ENCODE measurements around the gene HHIPL2. TPM values are rescaled to one million over a fixed set of nuclear protein-coding genes. Genes with fewer than 3 reads are reported as not detected.

Gene HHIPL2
- total and polyA plus RNA-seq, 2 experiments from 2014 or later: 0.52 TPM; not detected in 1

DNA sequence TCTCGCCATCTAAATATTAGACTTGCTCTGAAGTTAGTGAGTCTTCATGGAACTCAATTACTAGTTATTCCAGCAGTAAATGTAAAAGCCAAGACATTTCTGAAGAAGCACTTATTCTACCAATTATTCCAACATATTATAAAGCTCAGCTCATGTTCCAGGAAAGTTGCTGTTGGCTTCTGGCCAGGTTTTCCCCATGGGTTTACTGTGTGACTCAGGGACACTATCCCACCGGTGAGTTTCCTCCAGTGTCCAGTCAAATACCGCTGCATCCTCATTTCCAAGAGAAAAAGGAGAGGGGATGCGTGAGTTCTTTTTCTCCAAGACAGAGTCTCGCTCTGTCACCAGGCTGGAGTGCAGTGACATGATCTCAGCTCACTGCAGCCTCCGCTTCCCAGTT lies 9.2 kb upstream of the HHIPL2 start:
- H3K4me1 Mint-ChIP-seq: no peaks in the 10 kb centered on the region
- H3K36me3 Mint-ChIP-seq (ENCODE audit: low read depth): peaks cover 15% of the 10 kb centered on the region
- no peak for DNase-seq (ENCODE audit: low spot score)
- H3K9me2 ChIP-seq (ENCODE audit: insufficient read depth): no peaks in the 10 kb centered on the region
- no peaks in the 10 kb centered on the region for H3K4me1 ChIP-seq (ENCODE audit: insufficient read depth)
- no peaks in the 10 kb centered on the region for H3K9me3 Mint-ChIP-seq
- H3K27me3 ChIP-seq (ENCODE audit: insufficient read depth): no peaks in the 10 kb centered on the region
- H2AFZ ChIP-seq: no peak overlapping the region
- no peak overlapping the region for H3K27ac ChIP-seq (ENCODE audit: low read depth)
- no peaks in the 10 kb centered on the region for H3K27me3 Mint-ChIP-seq (ENCODE audit: insufficient read depth, low read depth, poor library complexity)
- H3K4me2 ChIP-seq: no peak overlapping the region
- H3K79me2 ChIP-seq (replicated peaks; ENCODE audit: insufficient read depth): no peaks in the 10 kb centered on the region
- no peak for ATAC-seq
- no peak overlapping the region for H3K27ac Mint-ChIP-seq
- no peaks in the 10 kb centered on the region for H3F3A ChIP-seq (replicated peaks; ENCODE audit: low read depth)
- no peak for TF ChIP-seq CREB1 (CRISPR knock-in tag; IDR thresholded peaks at IDR 0.05; ENCODE audit: low read depth)
- no peak overlapping the region for H3K4me3 ChIP-seq
- no peak overlapping the region for H3K4me3 Mint-ChIP-seq
- no peaks in the 10 kb centered on the region for H4K20me1 ChIP-seq (replicated peaks; ENCODE audit: insufficient read depth)
- H3K36me3 ChIP-seq (ENCODE audit: insufficient read depth): peaks cover 30% of the 10 kb centered on the region

DNA sequence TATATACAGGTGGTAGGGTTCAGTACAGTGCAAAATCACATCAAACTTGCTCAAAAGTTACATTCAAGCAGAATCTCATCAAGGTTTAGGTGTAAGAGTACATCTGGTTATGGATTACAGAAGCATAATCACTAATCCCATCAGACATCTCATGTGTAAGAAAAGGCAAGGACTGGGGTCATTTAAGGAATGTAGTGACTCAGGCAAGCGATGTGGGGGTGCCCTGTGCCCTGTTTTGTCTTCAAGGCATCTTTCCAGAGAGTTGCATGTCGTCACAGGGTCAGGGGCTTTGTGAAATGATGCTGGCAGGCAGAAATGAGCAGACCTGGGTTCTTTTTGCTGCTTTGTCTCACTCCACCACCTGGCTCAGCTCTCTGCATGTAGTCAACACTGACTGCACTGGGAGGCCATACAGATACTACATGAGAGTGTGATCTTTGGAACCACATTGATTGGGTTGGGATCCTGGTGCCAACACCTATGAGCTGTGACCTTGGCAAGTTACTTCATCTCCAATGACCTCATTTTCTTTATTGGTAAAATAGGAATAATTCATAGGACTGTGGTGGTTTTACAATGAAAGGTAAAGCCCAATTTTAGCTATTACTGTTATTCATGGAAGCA lies 8.2 kb upstream of the HHIPL2 start:
- Mint-ChIP-seq H3K4me1 (no peaks in the 10 kb centered on the region), H3K27ac (no peak overlapping the region), H3K36me3 (ENCODE audit: low read depth) (peaks cover 12% of the 10 kb centered on the region; the same call in 2 of the 3 replicates), H3K4me3 (no peak overlapping the region), H3K9me3 (no peaks in the 10 kb centered on the region), H3K27me3 (ENCODE audit: insufficient read depth, low read depth, poor library complexity) (no peaks in the 10 kb centered on the region)
- Histone ChIP-seq H4K20me1 (replicated peaks; ENCODE audit: insufficient read depth) (no peaks in the 10 kb centered on the region), H3K79me2 (replicated peaks; ENCODE audit: insufficient read depth) (no peaks in the 10 kb centered on the region), H3K27ac (ENCODE audit: low read depth) (no peak overlapping the region), H3K4me1 (ENCODE audit: insufficient read depth) (no peaks in the 10 kb centered on the region), H3K27me3 (ENCODE audit: insufficient read depth) (no peaks in the 10 kb centered on the region), H3F3A (replicated peaks; ENCODE audit: low read depth) (no peaks in the 10 kb centered on the region), H3K4me3 (no peak overlapping the region), H3K4me2 (no peak overlapping the region), H3K9me2 (ENCODE audit: insufficient read depth) (no peaks in the 10 kb centered on the region), H2AFZ (no peak overlapping the region), H3K36me3 (ENCODE audit: insufficient read depth) (peaks cover 28% of the 10 kb centered on the region)
- ATAC-seq: no peak
- TF ChIP-seq, protein P1, sequence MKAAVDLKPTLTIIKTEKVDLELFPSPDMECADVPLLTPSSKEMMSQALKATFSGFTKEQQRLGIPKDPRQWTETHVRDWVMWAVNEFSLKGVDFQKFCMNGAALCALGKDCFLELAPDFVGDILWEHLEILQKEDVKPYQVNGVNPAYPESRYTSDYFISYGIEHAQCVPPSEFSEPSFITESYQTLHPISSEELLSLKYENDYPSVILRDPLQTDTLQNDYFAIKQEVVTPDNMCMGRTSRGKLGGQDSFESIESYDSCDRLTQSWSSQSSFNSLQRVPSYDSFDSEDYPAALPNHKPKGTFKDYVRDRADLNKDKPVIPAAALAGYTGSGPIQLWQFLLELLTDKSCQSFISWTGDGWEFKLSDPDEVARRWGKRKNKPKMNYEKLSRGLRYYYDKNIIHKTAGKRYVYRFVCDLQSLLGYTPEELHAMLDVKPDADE (IDR thresholded peaks at IDR 0.05): no peak
- TF ChIP-seq, protein P2, sequence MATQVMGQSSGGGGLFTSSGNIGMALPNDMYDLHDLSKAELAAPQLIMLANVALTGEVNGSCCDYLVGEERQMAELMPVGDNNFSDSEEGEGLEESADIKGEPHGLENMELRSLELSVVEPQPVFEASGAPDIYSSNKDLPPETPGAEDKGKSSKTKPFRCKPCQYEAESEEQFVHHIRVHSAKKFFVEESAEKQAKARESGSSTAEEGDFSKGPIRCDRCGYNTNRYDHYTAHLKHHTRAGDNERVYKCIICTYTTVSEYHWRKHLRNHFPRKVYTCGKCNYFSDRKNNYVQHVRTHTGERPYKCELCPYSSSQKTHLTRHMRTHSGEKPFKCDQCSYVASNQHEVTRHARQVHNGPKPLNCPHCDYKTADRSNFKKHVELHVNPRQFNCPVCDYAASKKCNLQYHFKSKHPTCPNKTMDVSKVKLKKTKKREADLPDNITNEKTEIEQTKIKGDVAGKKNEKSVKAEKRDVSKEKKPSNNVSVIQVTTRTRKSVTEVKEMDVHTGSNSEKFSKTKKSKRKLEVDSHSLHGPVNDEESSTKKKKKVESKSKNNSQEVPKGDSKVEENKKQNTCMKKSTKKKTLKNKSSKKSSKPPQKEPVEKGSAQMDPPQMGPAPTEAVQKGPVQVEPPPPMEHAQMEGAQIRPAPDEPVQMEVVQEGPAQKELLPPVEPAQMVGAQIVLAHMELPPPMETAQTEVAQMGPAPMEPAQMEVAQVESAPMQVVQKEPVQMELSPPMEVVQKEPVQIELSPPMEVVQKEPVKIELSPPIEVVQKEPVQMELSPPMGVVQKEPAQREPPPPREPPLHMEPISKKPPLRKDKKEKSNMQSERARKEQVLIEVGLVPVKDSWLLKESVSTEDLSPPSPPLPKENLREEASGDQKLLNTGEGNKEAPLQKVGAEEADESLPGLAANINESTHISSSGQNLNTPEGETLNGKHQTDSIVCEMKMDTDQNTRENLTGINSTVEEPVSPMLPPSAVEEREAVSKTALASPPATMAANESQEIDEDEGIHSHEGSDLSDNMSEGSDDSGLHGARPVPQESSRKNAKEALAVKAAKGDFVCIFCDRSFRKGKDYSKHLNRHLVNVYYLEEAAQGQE (IDR thresholded peaks at IDR 0.05; ENCODE audit: unreplicated experiment): no peak
- no peak for TF ChIP-seq JUNB (IDR thresholded peaks at IDR 0.05; ENCODE audit: unreplicated experiment)
- TF ChIP-seq EZH2phosphoT487 (IDR thresholded peaks at IDR 0.05; ENCODE audit: unreplicated experiment): no peak
- no peak for DNase-seq (ENCODE audit: low spot score)
